Activated B cell treated with CpG ODN at 0.5 μM for 24 hours (primary cell): ENCODE results near the gene ZNF860. TPM values are rescaled to one million over a fixed set of nuclear protein-coding genes. Genes with fewer than 3 reads are reported as not detected.

ENCODE experiments used
- ATAC-seq: fragments of 200-7000 bp; cut with Tn5 transposase; one replicate; pipeline ENCODE4 v1.10.0; 2021; ENCODE audit warnings: low read depth, mild to moderate bottlenecking, moderate library complexity
- CTCF ChIA-PET: fragments of 350-600 bp; sonication (Branson Sonifier 250); formaldehyde crosslinking; loops from one replicate; lab custom pipeline; 2021; ENCODE audit warnings: antibody characterized with exemption; lab: Charles Lee
- POLR2A ChIA-PET: fragments of 350-600 bp; sonication (Branson Sonifier 250); formaldehyde crosslinking; loops from one replicate; lab custom pipeline; 2021; ENCODE audit warnings: antibody characterized with exemption; lab: Charles Lee
- DNase-seq: peaks from one replicate; pipeline ENCODE4 v3.0.0; 2022
- H3K27ac Mint-ChIP-seq: one replicate; pipeline ENCODE4 v1.8.0; 2020; ENCODE audit warnings: mixed read lengths
- H3K27me3 Mint-ChIP-seq: one replicate; pipeline ENCODE4 v1.8.0; 2021; ENCODE audit warnings: mixed read lengths
- H3K36me3 Mint-ChIP-seq: one replicate; pipeline ENCODE4 v1.8.0; 2021; ENCODE audit warnings: low read depth, mixed read lengths
- H3K4me1 Mint-ChIP-seq: one replicate; pipeline ENCODE4 v1.8.0; 2021; ENCODE audit warnings: mixed read lengths
- H3K4me3 Mint-ChIP-seq: one replicate; pipeline ENCODE4 v1.8.0; 2020; ENCODE audit warnings: mild to moderate bottlenecking, mixed read lengths
- H3K9me3 Mint-ChIP-seq: one replicate; pipeline ENCODE4 v1.8.0; 2020; ENCODE audit warnings: mixed read lengths
- CTCF ChIP-seq: fragments of 200-600 bp; IDR thresholded peaks from one replicate; pipeline ENCODE4 v1.8.0; 2022; ENCODE audit warnings: antibody characterized with exemption, mild to moderate bottlenecking
- intact Hi-C: fragments of 100-400 bp; cut with micrococcal nuclease; formaldehyde crosslinking; loops from one replicate; pipeline ENCODE4 v1.15.1; 2024
- total RNA-seq: library from RNA; stranded (reverse); gene quantifications from 2 replicates; pipeline ENCODE4 v1.2.3, GENCODE V29; 2022

ZNF860 gene
- total RNA-seq, 1 donor from 2014 or later, result 19.1 TPM

- Mint-ChIP-seq H3K4me3 (peak overlapping the region; percentile 50), H3K4me1 (peaks cover 83% of the 10 kb centered on the region), H3K27ac (peak overlapping the region; percentile 97), H3K27me3 (no peaks in the 10 kb centered on the region), H3K9me3 (peaks cover 6% of the 10 kb centered on the region), H3K36me3 (peaks cover 15% of the 10 kb centered on the region)
- intact Hi-C loops, result no loop called here
- ATAC-seq (peak; percentile 46), DNase-seq (peak; percentile 30)
- ChIA-PET POLR2A (interaction anchor here (0.6 to 2.7 kb wide), 13 partner anchors 9 to 539 kb away, joined by 3 to 18 read pairs (median 4); partner anchors contain the start of genes OSBPL10 and ZNF860), CTCF (interaction anchor here (0.9 to 1.0 kb wide), 2 partner anchors 27 to 29 kb away, joined by 3 to 4 read pairs; no protein-coding TSS in a partner anchor)
- no peak for TF ChIP-seq CTCF
These were observed 35.0 kb upstream of the ZNF860 start for GRCh38 chr3:31946484-31947081.

- ChIA-PET POLR2A (interaction anchor here (0.6 to 2.7 kb wide), 13 partner anchors 9 to 538 kb away, joined by 3 to 18 read pairs (median 4); partner anchors contain the start of genes OSBPL10 and ZNF860), CTCF (interaction anchor here (0.9 to 1.0 kb wide), 2 partner anchors 27 to 30 kb away, joined by 3 to 4 read pairs; no protein-coding TSS in a partner anchor)
- H3K4me3 Mint-ChIP-seq, result peak overlapping the region; percentile 50
- peaks cover 6% of the 10 kb centered on the region for H3K9me3 Mint-ChIP-seq
- TF ChIP-seq CTCF, result no peak
- no peaks in the 10 kb centered on the region for H3K27me3 Mint-ChIP-seq
- DNase-seq (no peak), ATAC-seq (no peak)
- peak overlapping the region; percentile 97 for H3K27ac Mint-ChIP-seq
- intact Hi-C loops, result no loop called here
- H3K4me1 Mint-ChIP-seq, result peaks cover 89% of the 10 kb centered on the region
- peaks cover 14% of the 10 kb centered on the region for H3K36me3 Mint-ChIP-seq
These were observed 34.4 kb upstream of the ZNF860 start for GRCh38 chr3:31947162-31947561.

GRCh38 chr3:31947671-31948091 is 33.9 kb upstream of the ZNF860 start:
- ATAC-seq, result peak; percentile 8

GRCh38 chr3:31948280-31948679 is 33.3 kb upstream of the ZNF860 start:
- CTCF ChIA-PET, result interaction anchor here (0.7 to 1.3 kb wide), 3 partner anchors 12 to 134 kb away, joined by 3 to 4 read pairs (median 3); no protein-coding TSS in a partner anchor
- H3K36me3 Mint-ChIP-seq, result peaks cover 12% of the 10 kb centered on the region
- peaks cover 91% of the 10 kb centered on the region for H3K4me1 Mint-ChIP-seq
- peak overlapping the region; percentile 50 for H3K4me3 Mint-ChIP-seq
- H3K9me3 Mint-ChIP-seq, result peaks cover 6% of the 10 kb centered on the region
- TF ChIP-seq CTCF, result no peak
- ATAC-seq, result no peak
- intact Hi-C loops, result loop anchor here (1.0 kb wide), 1 partner anchor 10 kb away; no protein-coding TSS in a partner anchor
- peak overlapping the region; percentile 97 for H3K27ac Mint-ChIP-seq
- DNase-seq, result no peak
- POLR2A ChIA-PET, result interaction anchor here (1.3 to 2.7 kb wide), 5 partner anchors 12 to 39 kb away, joined by 3 to 18 read pairs (median 4); partner anchors contain the start of genes OSBPL10 and ZNF860
- H3K27me3 Mint-ChIP-seq, result no peaks in the 10 kb centered on the region

More at GRCh38 chr3:31947671-31948091, 33.9 kb upstream of the ZNF860 start:
- POLR2A ChIA-PET, result interaction anchor here (0.8 to 2.7 kb wide), 9 partner anchors 10 to 38 kb away, joined by 3 to 18 read pairs (median 7); partner anchors contain the start of genes OSBPL10 and ZNF860
- Mint-ChIP-seq H3K9me3 (peaks cover 6% of the 10 kb centered on the region), H3K36me3 (peaks cover 16% of the 10 kb centered on the region), H3K27ac (peak overlapping the region; percentile 97), H3K4me3 (peak overlapping the region; percentile 50), H3K27me3 (no peaks in the 10 kb centered on the region), H3K4me1 (peaks cover 91% of the 10 kb centered on the region)
- intact Hi-C loops, result loop anchor here (1.0 kb wide), 1 partner anchor 11 kb away; no protein-coding TSS in a partner anchor
- no peak for DNase-seq
- TF ChIP-seq CTCF, result no peak
- CTCF ChIA-PET, result interaction anchor here (0.9 to 1.1 kb wide), 2 partner anchors 26 to 35 kb away, joined by 3 read pairs; no protein-coding TSS in a partner anchor
